Ectodermal cell (in vitro differentiated cells): ENCODE measurements around the gene GLTP.

ENCODE experiments used
- H3K27ac ChIP-seq: 2 replicates; pipeline ENCODE4 v1.7.0; 2013; ENCODE audit warnings: mild to moderate bottlenecking, low read depth, low read length; ENCODE audit not compliant: insufficient read depth, poor library complexity, severe bottlenecking
- H3K27me3 ChIP-seq: 2 replicates; pipeline ENCODE4 v1.7.0; 2013; ENCODE audit warnings: mild to moderate bottlenecking, low read length; ENCODE audit not compliant: insufficient read depth, control insufficient read depth, poor library complexity, severe bottlenecking
- H3K36me3 ChIP-seq: one replicate; pipeline ENCODE4 v1.7.0; 2013; ENCODE audit warnings: low read length; ENCODE audit not compliant: control insufficient read depth, insufficient read depth
- H3K4me1 ChIP-seq: one replicate; pipeline ENCODE4 v1.7.0; 2013; ENCODE audit warnings: low read length; ENCODE audit not compliant: control insufficient read depth, insufficient read depth
- H3K4me3 ChIP-seq: 2 replicates; pipeline ENCODE4 v1.7.0; 2013; ENCODE audit warnings: low read depth, low read length, control low read depth; ENCODE audit not compliant: insufficient read depth
- H3K9me3 ChIP-seq: 2 replicates; pipeline ENCODE4 v1.7.0; 2013; ENCODE audit warnings: mild to moderate bottlenecking, low read length, moderate library complexity; ENCODE audit not compliant: control insufficient read depth
- WGBS, 2 experiments: methylation state at CpG; one replicate each; pipeline ENCODE4 v1.1.7; 2013; ENCODE audit warnings: missing lambda C conversion rate in 2 of 2; 5-methylcytosine and 5-hydroxymethylcytosine counted together

Gene GLTP

DNA sequence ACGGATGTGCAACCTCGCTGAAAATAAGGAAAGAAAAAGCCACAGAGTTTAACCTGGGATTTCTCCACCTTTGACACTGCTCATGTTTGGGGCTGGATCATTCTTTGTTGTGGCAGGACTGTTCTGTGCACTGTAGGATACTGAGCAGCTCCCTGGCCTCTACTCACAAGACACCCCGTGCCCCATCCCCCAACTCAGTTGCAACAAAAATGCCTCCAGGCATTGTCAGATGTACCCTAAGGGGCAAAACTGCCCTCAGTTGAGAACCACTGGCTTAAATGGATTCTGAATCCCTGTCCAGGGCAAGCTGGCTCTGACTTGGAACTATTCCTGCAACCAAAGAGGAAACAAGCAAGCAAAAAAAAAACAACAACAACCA is 2.1 kb downstream of the GLTP start:
- Histone ChIP-seq H3K27ac (no peak overlapping the region), H3K4me3 (no peak overlapping the region), H3K27me3 (peaks cover 16% of the 10 kb centered on the region), H3K4me1 (no peaks in the 10 kb centered on the region), H3K36me3 (no peaks in the 10 kb centered on the region), H3K9me3 (no peaks in the 10 kb centered on the region)
- 78 to 83% methylated on average over 3 of the region's 3 CpGs for WGBS, 2 experiments

DNA sequence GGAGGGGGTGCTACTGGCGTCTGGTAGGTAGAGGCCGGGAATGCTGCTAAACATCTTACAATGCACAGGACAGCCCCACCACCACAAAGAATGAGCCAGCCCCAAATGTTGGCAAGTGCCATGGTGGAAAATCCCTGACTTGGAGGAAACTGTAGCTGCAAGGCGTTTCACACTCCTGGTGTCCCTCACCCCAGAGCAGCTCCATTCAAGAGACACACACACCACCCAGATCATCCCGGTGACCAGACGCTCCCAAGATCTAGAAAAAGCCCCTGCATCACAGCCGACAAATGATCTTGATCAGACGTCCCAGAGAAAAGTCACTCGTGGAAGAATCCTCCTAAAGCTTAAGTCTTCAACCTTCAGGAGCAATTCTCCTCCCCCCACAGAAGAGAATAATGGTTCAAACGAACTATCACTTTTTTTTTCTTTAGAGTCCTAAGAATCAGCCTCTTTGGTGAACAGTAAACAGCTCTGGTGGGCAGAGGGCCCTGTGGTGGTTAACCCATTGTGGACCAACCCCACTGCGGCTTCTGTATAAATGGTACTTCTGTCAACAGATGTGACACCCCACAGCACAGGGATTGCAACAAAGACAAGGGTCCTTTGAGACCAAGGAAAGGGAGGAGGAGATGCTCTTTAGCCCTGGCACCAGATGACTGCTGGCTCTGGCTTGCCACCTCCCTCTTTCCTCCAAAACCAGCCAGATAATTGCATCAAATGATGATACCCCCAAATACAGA is 2.7 kb downstream of the GLTP start:
- Histone ChIP-seq H3K9me3 (no peaks in the 10 kb centered on the region), H3K36me3 (no peaks in the 10 kb centered on the region), H3K27ac (no peak overlapping the region), H3K4me3 (no peak overlapping the region), H3K4me1 (no peaks in the 10 kb centered on the region), H3K27me3 (peaks cover 16% of the 10 kb centered on the region)
- WGBS, 2 experiments: 59 to 62% methylated on average over 9 to 10 of the region's 10 CpGs

DNA sequence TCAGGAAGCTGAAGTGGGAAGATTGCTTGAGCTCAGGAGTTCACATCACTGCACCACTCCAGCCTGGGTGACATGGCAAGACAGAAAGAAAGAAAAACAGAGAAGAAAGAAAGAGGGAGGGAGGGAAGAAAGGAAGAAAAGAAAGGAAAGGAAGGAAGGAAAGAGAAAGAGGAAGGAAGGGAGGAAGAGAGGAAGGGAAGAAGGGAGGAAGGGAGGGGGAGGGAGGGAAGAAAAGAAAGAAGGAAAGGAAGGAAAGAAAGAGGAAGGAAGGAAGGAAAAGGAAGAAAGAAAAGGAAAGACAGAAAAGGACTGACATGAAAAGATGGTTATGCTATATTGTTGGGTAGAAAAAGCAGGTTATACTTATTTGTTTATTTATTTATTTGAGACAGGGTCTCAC is 3.9 kb downstream of the GLTP start:
- H3K4me1 ChIP-seq: no peaks in the 10 kb centered on the region
- H3K27me3 ChIP-seq: peaks cover 13% of the 10 kb centered on the region
- H3K4me3 ChIP-seq: no peak overlapping the region
- H3K9me3 ChIP-seq: no peaks in the 10 kb centered on the region
- no peak overlapping the region for H3K27ac ChIP-seq
- H3K36me3 ChIP-seq: no peaks in the 10 kb centered on the region

DNA sequence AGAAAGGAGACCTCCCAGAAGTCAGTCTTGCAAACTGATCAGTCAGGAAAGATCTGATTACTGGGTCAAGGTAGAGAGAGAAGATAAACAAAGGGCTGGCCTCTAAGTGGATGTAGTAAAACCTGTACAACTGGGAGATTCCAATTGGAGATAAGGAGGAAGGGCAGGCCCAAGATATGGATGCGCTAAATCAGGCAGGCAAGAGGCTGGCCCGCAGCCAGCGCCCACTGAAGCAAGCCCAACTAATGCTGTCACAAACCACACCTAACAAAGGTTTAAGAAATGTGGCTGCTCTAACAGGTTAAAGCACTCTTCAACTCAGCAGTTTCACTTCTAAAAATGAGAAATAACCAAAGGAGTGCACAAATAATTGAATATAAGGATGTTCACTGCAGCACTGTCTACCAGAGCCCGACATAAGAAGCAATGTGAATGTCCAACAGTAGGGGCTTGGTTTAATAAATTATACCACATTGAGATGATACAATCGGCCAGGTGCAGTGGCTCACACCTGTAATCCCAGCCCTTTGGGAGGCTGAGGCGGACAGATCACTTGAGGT is 4.7 kb downstream of the GLTP start:
- H3K4me1 ChIP-seq: no peaks in the 10 kb centered on the region

DNA sequence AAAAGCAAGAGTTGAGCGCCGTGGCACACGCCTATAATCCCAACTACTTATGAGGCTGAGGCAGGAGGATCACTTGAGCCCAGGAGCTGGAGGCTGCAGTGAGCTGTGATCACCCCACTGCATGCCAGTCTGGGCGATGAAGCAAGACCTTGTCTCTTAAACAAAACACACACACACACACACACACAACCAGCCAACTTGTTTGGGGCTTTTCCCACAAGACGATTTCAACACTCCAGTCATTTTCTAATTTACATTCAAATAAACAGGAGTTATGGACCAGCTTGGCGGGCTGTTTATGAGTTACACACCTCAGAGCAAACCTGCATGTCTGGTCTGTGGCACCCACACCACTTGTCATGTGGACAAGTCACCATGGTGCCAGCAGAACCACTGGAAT is 6.7 kb downstream of the GLTP start:
- Histone ChIP-seq H3K4me3 (no peak overlapping the region), H3K4me1 (no peaks in the 10 kb centered on the region), H3K27me3 (no peaks in the 10 kb centered on the region), H3K27ac (no peak overlapping the region), H3K9me3 (no peaks in the 10 kb centered on the region), H3K36me3 (no peaks in the 10 kb centered on the region)
- 79 to 89% methylated on average over 6 of the region's 6 CpGs for WGBS, 2 experiments

More for the DNA sequence above, 4.7 kb downstream of the GLTP start:
- H3K27ac ChIP-seq: no peak overlapping the region
- H3K36me3 ChIP-seq: no peaks in the 10 kb centered on the region
- H3K27me3 ChIP-seq: peaks cover 5% of the 10 kb centered on the region
- no peak overlapping the region for H3K4me3 ChIP-seq
- H3K9me3 ChIP-seq: no peaks in the 10 kb centered on the region
- WGBS, 2 experiments: 93 to 94% methylated on average over 6 of the region's 6 CpGs

DNA sequence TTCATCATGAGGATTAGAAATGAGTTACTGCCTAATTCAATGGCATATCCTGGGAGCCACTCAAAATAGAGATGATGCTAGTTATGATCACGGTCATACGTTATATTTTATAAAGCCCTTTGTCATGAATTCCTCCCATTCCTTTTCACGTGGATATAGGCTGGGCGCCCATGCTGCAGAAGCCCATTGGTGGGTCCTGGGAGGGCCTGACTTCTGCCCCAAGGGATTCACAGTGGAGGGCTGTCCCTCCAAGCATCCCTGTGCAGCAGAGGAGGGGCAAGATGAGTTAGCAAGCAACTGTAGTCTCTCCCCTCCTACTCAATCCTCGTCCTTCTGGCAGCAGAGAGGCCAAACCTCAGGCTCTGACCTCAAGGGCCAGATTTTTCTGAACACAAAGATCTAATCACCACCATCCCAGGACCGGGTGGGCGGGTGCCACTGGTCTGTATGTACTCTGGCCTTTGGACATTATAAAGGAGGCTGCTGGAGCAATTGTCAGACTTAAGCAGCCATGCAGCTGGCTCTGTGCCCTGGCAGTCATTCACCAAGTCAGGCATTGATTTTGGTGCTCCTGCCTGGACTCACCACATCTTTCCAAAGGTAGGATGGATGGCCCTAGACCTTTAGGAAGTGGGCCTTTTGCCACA is 8.6 kb downstream of the GLTP start:
- no peak overlapping the region for H3K27ac ChIP-seq
- 91 to 93% methylated on average over 7 of the region's 7 CpGs for WGBS, 2 experiments

DNA sequence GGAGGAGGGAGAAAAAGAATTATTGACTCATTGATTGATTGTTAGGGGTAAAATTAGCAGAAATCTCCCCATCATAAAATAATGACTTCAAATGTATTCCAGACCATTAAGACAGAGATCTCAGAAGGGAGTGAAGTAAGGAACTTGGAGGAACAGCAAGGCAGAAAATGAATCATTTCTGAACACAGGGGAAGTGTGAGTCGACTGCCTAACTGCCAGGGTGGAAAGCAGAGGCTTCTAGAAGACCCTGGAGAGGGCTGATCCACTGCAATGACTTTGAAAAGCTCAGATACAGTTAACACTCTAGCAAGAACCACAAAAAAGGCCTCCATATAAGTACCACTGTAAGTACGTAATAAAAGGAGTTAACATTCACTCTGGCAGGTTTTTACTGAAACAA is 9.7 kb downstream of the GLTP start:
- no peak overlapping the region for H3K27ac ChIP-seq
- H3K27me3 ChIP-seq: no peaks in the 10 kb centered on the region
- H3K36me3 ChIP-seq: no peaks in the 10 kb centered on the region
- WGBS, 2 experiments: 87 to 93% methylated on average over 2 of the region's 2 CpGs
- no peaks in the 10 kb centered on the region for H3K4me1 ChIP-seq
- no peaks in the 10 kb centered on the region for H3K9me3 ChIP-seq
- no peak overlapping the region for H3K4me3 ChIP-seq

More for the DNA sequence above, 8.6 kb downstream of the GLTP start:
- no peaks in the 10 kb centered on the region for H3K27me3 ChIP-seq
- no peaks in the 10 kb centered on the region for H3K4me1 ChIP-seq
- H3K4me3 ChIP-seq: no peak overlapping the region
- H3K9me3 ChIP-seq: no peaks in the 10 kb centered on the region
- H3K36me3 ChIP-seq: no peaks in the 10 kb centered on the region

DNA sequence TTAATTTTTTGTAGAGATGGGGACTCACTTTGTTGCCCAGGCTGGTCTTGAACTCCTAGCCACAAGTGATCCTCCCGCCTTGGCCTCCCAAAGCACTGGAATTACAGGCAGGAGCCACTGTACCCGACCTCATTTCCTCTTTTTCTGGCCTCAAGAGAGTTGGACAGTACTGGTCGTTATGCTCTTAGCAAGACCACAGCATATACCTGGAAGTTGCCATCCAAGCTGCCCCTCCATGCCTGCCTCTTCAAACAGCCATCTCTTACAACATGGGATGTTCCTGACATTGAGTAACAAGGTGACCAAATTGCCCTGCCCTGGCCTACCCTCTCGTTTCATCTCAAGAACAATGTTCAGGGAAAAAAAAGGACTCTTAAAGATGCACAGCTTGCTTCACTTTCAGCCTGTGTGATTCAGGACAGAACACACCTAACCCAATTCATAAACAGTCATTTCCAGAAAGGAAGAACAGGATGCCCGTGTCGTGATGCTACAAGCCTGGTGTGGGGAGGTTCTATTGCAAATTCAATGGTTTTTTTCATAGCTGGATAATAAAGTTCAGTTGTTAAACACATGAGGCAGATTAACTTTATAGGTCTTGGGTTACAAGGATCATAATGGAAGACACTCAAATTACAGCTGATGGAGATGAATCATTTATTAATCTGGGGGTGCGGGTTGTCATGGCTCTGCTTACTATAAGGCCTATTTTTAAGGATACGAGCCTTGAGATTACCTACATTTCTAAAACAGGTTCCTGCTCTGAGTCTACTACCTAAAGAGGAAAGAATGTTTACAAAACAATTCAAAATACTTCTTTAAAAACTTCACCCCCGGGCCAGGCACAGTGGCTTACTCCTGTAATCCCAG is 11.9 kb downstream of the GLTP start:
- Histone ChIP-seq H3K27me3 (no peaks in the 10 kb centered on the region), H3K4me1 (no peaks in the 10 kb centered on the region), H3K4me3 (no peak overlapping the region), H3K9me3 (no peaks in the 10 kb centered on the region), H3K36me3 (no peaks in the 10 kb centered on the region), H3K27ac (no peak overlapping the region)
- 93 to 98% methylated on average over 9 of the region's 9 CpGs for WGBS, 2 experiments

DNA sequence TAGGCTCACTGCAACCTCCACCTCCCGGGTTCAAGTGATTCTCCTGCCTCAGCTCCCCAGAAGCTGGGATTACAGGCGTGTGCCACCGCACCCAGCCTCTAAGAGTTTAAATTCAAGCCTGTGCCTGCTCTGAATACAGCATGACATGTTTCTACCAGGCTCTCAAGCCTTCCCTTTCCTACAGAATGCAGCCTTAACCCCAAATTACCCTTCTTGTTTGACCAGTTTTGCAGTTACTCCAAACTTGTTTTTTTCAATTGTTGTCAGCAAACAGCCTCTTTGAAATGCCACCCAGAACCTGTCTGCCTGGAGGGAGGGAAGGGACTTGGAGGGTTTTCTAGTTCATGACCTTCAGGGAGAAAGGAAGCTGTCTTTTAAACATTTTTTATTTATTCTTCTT is 15.4 kb downstream of the GLTP start:
- Histone ChIP-seq H3K27me3 (no peaks in the 10 kb centered on the region), H3K9me3 (no peaks in the 10 kb centered on the region), H3K4me3 (no peak overlapping the region), H3K4me1 (no peaks in the 10 kb centered on the region), H3K27ac (no peak overlapping the region), H3K36me3 (no peaks in the 10 kb centered on the region)
- 90 to 93% methylated on average over 3 of the region's 3 CpGs for WGBS, 2 experiments
